GM12873 (cell line): Measurements from ENCODE around the gene PCDHB2.

Experiments used
- TF ChIP-seq, protein P1 (sequence below): IDR thresholded peaks from 2 replicates; pipeline ENCODE4 v1.5.1; 2012; ENCODE audit warnings: low read depth, mild to moderate bottlenecking, moderate library complexity, low read length, control low read depth; ENCODE audit not compliant: insufficient read depth; ENCODE audit errors: missing control alignments

The PCDHB2 gene

DNA sequence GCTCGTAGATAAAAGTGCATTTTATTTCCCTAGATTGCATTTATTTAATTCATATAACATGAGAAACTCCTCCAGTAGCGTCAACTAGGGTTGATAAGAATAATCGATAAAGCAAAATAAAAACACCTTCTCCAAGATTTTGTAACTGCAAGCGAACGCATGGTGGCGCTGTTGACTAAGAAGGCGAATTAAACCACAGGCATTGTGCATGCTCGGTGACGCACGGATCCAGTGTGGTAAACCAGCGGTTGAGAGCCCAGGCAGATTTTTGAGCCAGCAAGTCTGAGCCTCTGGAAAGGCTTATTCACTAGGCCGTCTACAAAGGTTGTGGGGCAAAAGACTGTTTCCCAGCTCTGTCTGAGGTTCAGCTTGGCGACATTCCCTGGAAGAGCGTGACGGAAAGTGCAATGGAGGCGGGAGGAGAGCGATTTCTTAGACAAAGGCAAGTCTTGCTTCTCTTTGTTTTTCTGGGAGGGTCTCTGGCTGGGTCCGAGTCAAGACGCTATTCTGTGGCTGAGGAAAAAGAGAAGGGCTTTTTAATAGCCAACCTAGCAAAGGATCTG is 5.9 kb downstream of the PCDHB2 start, which contains the start of gene PCDHB3:
PCDHB3 (plus strand) TSS at position 231 of the 563 bp plus-strand sequence; CDS start at position 408, 177 bp downstream.
- TF ChIP-seq, protein P1, sequence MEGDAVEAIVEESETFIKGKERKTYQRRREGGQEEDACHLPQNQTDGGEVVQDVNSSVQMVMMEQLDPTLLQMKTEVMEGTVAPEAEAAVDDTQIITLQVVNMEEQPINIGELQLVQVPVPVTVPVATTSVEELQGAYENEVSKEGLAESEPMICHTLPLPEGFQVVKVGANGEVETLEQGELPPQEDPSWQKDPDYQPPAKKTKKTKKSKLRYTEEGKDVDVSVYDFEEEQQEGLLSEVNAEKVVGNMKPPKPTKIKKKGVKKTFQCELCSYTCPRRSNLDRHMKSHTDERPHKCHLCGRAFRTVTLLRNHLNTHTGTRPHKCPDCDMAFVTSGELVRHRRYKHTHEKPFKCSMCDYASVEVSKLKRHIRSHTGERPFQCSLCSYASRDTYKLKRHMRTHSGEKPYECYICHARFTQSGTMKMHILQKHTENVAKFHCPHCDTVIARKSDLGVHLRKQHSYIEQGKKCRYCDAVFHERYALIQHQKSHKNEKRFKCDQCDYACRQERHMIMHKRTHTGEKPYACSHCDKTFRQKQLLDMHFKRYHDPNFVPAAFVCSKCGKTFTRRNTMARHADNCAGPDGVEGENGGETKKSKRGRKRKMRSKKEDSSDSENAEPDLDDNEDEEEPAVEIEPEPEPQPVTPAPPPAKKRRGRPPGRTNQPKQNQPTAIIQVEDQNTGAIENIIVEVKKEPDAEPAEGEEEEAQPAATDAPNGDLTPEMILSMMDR = peak; percentile 41

DNA sequence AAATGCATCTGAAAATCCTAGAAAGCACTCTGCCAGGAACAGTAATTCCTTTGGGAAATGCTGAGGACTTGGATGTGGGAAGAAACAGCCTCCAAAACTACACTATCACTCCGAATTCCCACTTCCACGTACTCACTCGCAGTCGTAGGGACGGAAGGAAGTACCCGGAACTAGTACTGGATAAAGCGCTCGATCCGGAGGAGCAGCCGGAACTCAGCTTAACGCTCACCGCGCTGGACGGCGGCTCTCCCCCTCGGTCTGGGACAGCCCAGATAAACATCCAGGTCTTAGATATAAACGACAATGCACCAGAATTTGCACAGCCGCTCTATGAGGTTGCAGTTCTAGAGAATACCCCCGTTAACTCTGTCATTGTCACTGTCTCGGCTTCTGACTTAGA is 6.6 kb downstream of the PCDHB2 start:
- TF ChIP-seq, protein P1 = no peak

DNA sequence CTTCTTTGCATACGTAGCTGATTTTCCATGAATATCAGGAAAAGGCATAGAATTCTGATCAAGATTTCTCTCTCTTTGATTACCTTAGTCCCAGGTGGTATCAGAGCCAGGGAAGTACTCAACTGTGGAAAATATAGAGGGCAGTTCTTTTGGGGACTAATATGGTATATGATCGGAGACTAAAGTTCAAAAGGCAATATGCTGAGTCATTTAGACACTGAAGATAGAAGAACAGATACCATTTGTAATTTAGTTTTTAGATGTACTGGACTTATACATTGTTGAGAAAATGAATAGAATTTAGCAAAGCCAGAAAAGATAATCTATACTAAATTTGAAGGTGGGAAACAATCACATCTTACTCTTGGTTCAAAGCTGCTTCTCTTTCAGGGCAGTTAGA is 10.9 kb downstream of the PCDHB2 start:
- TF ChIP-seq, protein P1 = no peak

DNA sequence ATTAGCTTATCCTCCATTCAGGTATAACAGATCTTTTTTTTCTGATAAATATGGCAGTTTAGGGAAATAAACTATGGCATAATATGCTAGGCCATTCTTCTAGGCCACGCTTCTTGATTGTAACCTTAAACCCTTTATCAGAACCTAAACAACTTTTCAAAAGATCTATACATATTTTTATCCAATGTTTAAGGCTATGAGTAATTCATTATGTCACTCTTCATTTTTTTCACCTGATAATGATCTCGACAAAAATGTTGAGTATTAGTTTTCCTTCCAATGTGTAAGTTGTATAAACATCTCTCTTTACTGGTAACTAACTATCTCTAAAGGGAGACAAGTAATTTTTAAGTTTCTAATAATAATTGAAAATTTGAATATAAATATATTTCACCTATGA is 24.8 kb downstream of the PCDHB2 start:
- TF ChIP-seq, protein P1 = no peak

DNA sequence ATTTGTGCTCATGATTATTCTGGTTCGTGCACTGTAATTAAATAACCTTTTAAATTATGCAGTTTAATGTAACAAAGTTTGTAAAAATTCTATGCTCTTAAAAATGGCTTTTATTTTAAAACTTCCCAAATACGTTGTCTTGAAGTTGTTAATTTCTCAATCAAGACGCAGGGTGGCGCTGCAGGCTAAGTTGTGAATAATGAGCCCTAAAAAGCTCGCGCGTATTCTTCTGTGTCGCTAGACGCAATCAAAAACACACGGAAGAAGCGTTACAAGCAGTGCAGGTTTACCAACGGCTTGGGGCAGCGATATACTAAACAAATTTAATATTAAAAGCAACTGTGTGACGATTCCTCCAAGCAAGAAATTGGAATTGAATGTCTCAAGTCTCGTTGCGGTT is 27.1 kb downstream of the PCDHB2 start, which contains the start of gene PCDHB4:
PCDHB4 (plus strand) TSS at position 256 of the 400 bp plus-strand sequence. CDS start 181 bp downstream, outside the sequence.
- TF ChIP-seq, protein P1 = peak; percentile 20

DNA sequence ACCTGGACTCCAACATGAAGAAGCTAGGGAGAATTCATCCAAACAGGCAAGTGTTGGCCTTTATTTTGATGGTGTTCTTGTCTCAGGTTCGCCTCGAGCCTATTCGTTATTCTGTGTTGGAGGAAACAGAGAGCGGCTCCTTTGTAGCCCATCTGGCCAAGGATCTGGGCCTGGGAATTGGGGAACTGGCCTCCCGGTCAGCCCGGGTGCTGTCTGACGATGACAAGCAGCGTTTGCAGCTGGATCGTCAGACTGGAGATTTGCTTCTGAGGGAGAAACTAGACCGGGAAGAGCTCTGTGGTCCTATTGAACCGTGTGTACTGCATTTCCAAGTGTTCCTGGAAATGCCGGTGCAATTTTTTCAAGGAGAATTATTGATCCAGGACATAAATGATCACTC is 27.6 kb downstream of the PCDHB2 start:
- TF ChIP-seq, protein P1 = no peak

DNA sequence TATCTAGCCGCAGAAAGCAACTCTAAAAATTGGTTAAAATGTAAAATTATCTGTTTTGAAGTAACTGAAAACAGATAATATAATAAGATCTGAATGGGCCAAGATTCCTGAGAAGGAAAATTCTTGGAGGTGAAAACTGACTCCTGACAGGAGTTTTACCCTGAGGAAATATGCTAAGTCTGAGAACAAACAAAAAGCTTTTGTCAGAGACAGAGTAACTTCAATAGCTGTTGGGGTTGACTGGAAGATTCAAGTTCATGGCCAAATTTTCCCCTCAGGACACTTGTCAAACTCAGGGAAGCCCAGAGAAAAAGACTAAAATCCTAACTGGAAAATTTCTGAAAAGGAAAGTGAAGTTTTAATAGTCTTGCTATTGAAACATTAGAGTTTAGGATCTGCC is 32.9 kb downstream of the PCDHB2 start:
- TF ChIP-seq, protein P1 = no peak
